Activated CD4-positive, alpha-beta T cell treated with anti-CD3 and anti-CD28 coated beads for 1 hour (primary cell): ENCODE data around the gene ADAMTS2.

Experiments
- DNase-seq: peaks from one replicate; pipeline ENCODE4 v3.0.0-alpha.2; 2020

Gene ADAMTS2

GRCh38 chr5:179309383-179309670, 35.9 kb downstream of the ADAMTS2 start:
- DNase-seq = no peak

- no peak for DNase-seq
Observed at GRCh38 chr5:179308563-179309382, 36.5 kb downstream of the ADAMTS2 start.

DNA sequence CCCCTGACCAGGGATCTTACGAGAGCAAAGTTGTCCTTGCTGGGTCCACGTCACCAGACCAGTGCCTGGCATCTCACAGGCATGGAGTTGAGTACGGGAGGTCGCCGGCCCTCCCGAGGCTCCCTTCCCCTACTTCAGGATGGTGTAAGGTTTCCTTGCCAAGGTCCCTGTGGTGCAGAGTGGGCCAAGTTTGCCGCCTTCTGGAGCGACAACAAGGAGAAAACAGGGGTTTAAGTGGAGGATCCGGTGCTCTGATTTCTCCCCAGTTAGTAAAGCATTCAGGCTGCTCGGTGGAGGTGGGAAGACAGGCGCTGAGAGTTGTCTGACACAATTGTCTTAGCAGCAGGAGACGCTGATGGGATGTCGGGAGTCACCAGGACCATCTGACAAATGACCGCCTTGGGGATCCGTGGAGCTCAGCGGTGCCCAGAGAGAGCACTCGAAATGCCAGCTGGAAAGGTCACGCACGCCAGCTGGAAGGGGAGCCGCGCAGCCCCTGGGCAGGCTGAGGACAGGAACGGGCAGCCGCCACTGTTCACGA, 37.3 kb downstream of the ADAMTS2 start:
- no peak for DNase-seq

DNA sequence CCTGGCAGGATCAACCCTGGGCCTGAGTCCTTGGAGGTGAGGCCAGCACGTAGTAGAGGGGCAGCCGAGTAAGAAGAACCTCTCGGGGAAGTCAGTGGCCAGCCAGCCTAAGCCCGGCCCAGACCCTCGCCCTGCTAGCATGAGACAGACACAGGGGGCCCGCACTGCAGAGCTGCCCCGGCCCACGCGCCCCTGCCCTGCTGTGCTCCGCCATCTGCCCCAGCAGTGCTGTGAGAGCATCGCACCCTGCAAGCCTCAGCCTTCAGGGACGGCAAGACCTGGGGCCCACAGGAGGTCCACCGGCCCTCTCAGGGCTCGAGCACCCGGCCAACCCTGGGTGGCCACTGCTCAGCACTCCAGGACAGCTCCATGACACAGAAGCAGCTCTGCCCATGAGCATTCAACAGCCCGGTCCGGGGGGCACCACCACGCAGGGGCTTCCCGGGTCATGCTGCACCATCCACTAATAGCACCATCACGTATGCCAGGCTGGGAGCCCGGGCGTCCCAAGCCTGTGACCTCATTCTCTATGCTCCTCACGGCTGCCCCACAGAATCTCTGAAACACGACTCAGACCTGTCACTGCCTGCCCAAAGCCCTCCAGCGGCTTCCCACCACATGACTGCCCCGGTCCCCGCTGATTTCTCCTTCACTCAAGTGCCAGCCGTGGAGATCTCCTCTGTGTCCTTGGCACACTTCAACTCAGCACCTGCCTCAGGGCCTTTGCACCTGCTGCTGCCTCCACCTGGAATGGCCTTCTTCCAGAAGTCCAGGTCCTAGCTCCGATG, 38.1 kb downstream of the ADAMTS2 start:
- DNase-seq = no peak

DNA sequence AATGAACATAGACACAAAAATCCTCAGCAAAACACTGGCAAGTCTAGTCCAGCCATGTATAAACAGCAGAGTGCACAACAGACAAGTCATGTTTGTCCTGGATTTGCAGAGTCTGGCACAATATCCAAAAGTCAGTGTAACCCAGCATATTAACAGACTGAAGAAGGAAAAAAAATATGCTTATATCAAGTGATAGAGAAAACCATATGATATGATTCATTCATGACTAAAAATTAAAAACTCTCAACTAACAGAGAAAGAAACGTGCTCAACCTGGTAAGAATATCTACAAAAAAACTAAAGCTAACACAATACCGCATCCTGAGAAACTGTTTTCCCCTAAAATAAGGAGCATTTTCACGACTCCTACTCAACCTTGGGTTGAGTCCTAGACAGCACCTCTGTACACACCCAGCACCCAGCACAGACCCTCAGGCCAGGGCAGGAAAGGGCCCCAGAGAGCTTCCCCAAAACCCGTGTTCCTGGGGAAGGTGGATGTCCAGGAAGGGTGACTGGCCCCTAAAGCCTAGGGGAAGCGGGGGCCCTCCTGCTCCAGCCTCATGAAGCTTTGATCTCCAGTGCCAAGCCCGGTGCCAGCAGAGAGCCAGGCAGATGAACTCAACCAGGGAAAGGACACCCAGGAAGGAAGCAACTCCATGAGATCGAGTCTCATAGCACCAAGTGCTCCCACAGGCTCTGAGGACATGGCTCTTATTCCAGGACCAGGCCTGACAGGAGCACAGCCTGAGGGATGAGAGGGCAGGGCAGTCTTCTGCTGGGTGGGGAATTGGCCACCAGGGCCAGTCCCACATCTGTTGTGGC, 38.9 kb downstream of the ADAMTS2 start:
- DNase-seq = no peak

DNA sequence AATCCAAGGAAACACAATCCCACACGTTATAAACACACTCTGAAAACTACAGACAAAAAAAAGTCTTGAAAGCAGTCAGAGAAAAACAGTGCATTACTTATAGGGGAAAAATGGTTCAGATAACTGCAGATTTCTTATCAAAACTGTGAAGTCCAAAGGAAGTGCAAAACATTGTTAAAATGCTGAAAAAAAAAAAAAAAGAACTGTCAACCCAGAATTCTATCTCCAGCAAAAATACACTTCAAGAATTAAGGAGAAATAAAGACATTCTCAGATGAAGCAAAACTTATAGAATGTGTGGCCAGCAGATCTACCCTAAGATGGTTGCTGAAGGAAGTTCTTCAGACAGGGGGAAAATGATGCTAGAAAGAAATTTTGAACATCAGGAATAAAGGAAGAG, 40.4 kb downstream of the ADAMTS2 start:
- DNase-seq = no peak

DNA sequence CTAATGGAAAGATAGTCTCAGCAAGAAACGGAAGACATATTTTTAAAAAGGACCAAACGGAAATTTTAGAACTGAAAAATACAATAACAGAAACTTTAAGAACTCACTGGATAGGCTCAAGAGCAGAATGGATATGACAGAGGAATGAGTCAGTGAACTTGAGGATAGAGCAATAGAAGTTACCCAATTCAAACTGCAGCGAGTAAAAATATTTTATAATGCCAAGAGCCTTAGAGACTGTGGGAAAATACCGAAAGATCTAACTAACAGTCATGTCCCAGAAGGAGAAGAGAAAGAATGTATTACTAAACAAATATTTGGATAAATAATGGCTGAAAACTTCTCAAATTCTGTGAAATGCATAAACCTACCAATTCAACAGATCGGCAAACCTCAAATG, 40.8 kb downstream of the ADAMTS2 start:
- no peak for DNase-seq

DNA sequence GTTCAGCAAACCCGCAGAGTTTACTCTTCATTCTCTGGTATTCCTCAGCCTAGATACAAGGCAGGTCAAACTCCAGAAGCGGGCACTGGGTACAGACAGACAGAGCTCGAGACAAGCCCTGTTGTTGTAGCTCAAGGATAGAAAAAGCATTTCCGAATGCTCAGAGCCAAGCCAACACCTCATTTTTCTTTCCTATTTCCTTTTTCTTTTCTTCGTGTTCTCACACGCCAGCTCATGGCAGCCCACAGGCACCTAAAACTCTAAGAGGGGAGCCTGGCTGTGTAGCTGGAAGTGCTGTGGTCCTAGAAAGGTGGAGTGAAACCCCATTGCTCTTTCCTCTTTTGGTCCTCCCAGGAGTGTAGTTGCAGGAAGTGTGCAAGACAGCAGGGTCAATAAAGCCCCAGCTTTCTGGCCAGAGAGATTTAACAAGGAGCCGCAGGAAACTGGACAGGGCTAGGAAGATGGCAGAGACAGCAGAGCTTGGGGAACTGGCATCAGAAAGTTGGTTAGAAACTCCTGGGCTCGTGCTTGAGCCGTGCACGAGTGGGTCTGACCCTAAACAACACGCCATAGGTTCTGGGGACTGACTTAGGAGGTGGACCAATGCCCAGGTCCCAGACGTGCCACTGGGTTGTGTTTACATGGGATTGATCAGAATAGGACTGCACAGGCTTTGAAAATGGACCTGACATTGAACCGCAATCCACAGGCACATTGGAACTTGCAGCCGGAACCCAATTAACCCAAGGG, 41.6 kb downstream of the ADAMTS2 start:
- DNase-seq = no peak

GRCh38 chr5:179302499-179303185, 42.6 kb downstream of the ADAMTS2 start:
- DNase-seq = no peak

DNA sequence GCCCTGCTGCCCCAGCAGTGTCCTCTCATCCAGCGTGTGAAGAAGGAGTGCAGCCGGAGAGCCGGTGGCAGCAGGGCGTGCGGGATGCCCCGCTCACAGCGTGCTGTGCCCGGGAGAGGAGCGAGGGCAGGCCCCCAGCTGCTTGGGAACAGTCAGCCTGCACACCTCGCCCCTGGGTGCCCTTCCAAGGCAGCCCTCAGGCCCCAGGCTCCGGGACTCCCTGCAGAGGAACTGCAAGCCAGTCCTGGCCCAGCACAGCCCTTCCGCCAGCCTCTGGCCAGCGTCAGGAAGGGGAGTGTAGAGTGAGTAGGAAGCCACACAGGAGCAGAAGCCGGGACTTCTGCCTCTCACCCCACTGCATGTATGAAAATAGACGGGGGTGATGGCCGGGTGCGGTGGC, 43.5 kb downstream of the ADAMTS2 start:
- no peak for DNase-seq

GRCh38 chr5:179301376-179301775, 43.9 kb downstream of the ADAMTS2 start:
- no peak for DNase-seq

GRCh38 chr5:179300581-179301180, 44.6 kb downstream of the ADAMTS2 start:
- no peak for DNase-seq

DNA sequence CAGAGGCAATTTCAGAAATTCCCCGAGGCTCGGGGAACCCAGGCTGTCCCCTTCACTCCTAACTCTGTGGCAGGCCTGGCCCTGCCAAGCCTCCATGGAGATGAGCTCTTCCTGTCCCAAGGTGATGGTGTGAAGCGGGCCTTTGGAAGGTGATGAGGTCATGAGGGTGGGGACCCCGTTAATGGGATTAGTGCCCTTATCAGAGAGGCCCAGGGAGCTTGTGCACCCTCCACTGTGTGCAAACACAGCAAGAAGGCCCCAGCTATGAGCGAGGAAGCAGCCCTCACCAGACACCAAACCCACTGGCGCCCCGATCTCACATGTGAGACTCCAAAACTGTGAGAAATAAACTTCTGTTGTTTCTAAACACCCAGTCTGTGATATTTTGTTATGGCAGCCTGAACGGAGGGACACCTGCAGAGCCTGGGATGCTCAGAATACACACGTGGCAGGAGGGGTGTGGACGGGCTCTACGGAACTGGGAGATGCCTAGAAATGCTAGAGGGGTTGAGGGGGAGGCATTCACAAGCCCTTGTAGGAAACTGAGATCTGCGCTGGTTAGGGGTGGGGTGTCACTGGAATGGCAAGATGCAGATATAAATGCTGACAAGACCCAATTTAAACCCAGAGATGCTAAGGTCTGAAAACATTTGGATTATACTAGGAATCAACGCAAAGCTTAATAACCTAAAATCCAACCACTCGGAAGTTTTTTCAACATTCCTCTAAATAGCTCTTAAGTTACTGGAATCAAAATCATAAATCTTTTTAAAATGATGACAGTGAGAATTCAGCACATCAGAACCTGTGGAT, 46.9 kb downstream of the ADAMTS2 start:
- no peak for DNase-seq

GRCh38 chr5:179297486-179298180, 47.6 kb downstream of the ADAMTS2 start:
- no peak for DNase-seq

GRCh38 chr5:179297026-179297425, 48.2 kb downstream of the ADAMTS2 start:
- no peak for DNase-seq

GRCh38 chr5:179296150-179296821, 49.0 kb downstream of the ADAMTS2 start:
- DNase-seq = no peak

DNA sequence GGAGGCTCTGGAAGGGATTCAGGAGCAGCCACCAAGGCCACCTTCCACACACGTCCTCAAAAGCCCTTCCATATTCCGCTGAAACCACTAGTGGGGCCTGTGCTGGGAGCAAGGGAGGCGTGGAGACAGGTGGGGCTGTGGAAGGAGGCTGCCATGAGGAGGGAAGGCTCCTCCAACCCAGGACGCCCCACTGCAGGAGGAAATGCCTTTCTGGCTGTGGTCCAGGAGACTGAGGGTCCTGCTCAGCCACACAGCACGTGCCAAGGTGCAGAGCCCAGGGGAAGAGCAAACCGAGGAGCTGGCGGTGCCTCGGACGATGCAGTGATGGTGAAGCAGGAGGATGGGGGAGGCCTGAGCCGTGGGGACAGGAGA, 49.5 kb downstream of the ADAMTS2 start:
- DNase-seq = no peak

- no peak for DNase-seq
Observed at GRCh38 chr5:179294891-179295777, 50.1 kb downstream of the ADAMTS2 start.
